Right renal pelvis (tissue), 4 donors: ENCODE results near the gene SLC35F4. TPM values are rescaled to one million over a fixed set of nuclear protein-coding genes. Genes with fewer than 3 reads are reported as not detected.
"Not testable (repeated sequence)": the region's sequence is repeated elsewhere in the genome, so short reads cannot be mapped to it uniquely, and the experiment has no call there.

ENCODE experiments used
- DNase-seq, 4 donors: peaks; one replicate each; pipeline ENCODE4 v3.0.0-alpha.2; 2013; ENCODE audit warnings: low read depth in 4 of 4, low spot score in 3 of 4, missing footprints in 1 of 4
- polyA plus RNA-seq, 4 donors: library from polyadenylated mRNA; unstranded; fragments of 120-200 nt; gene quantifications; one replicate each; pipeline ENCODE4 v1.2.1, GENCODE V29; 2013; ENCODE audit not compliant: insufficient read length in 4 of 4

SLC35F4 gene
- polyA plus RNA-seq, 4 donors, result 2.8 to 3.3 (median 3.2) TPM

- DNase-seq, result no peak
Measured at GRCh38 chr14:57812741-57813140, 53.2 kb downstream of the SLC35F4 start.

DNA sequence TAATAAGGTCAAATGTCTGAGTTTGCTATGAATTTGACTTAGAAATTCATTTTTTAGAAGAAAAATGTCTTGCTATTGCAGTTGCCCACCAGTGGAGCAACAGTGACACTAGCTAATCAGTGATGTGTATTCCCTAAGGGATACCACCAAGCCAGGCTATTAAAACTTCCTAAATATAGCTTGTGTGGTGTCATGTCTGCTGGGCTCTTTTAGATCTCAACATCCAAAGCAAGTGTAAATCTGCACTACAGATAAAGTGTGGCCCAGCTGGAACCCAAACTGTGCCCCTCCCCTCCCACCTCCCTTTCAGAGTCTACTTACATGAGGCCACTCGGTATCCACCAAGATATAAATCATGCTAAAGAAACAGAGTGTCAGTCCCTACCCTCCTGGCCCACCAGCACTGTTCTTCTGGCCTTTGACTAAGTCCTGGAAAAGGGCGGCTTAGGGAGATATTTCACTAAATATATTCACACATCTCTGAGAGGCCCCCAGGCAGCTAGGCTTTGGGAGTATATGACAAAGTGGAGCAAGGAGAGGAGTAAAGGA is 53.8 kb downstream of the SLC35F4 start:
- no peak for DNase-seq

GRCh38 chr14:57809808-57810207 is 56.1 kb downstream of the SLC35F4 start:
- no peak for DNase-seq

DNA sequence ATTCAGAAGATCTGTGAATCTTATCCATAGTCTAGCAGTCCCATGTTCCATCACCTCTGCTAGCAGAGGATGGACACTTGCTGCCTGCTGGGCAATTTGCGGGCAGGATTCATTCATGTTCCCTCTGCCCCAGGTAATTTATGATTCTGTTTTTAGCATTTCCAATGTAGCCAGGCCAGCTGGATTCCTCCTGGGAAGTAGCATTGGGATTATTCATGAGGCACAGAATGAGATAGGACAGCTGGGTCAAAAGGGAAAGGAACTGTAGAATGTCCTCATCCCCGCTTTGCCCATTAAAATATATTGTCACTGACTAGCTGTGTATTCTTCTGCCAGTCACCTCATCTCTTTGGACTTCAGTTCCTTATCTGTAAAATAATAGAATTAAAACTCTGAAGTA is 68.7 kb downstream of the SLC35F4 start:
- no peak for DNase-seq

DNA sequence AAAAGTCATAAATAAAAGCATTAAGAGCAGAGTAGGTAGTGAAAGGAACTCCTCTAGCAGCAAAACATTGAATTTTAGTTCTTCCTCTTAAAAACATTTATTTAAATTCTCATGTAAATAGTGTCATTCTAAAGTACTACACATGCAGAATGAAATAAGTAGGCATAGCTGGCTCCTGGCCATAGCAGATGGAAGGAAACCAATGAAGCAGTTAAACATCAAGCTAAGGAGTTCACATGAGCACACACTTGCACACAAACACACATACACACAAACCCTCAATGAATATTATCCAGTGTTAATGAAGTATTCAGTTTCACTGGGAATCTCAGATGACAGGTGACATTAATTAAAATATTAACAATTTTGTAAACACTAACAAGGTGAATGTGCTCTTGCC is 69.3 kb downstream of the SLC35F4 start:
- DNase-seq, result no peak

DNA sequence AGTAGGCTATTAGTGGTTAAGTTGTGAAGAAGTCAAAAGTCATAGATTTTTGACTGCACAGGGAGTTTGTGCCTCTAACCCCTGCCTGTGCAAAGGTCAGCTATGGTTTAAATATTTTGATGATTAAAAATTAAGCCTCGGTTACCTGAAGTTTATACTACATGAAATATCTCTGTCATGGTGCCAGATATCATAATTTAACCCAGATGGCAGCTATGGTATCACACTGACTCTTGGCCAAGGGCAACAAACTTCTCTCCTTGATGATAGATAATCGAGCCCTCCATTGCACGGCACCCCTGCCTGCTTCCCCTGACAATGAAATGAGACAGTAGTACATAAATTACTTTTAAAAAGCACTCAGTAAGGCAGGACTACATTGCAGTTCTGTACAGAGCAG is 80.8 kb downstream of the SLC35F4 start:
- DNase-seq, result no peak

- no peak for DNase-seq
Measured at GRCh38 chr14:57771801-57772200, 94.1 kb downstream of the SLC35F4 start.

- no peak for DNase-seq
Measured at GRCh38 chr14:57769863-57770523, 95.9 kb downstream of the SLC35F4 start.

GRCh38 chr14:57761800-57762199 is 104.1 kb downstream of the SLC35F4 start:
- no peak for DNase-seq

GRCh38 chr14:57760896-57761295 is 105.0 kb downstream of the SLC35F4 start:
- no peak for DNase-seq

DNA sequence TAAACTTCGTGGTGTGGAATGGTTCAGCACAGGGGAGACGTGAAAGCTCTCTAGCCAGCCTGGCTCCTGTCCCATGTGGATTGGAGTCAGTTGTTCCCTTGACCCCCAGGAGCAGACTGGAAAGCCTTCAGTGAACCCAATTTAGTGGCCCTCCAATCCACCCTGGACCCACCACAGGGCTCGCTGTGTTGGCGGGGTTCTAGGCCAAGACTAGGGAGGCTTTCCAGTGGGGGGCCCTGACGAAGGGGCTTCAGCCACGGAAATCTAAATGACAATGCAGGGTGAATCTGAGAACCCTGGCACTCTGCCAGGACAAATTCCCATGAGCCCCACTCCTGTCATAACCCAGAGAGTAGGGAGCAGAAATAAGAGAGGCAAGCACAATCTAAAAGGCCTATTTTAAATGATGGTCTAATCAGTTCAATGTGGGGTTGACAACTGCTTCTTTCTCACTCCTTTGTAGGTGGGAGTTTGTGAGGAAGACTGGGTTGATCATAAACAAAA is 110.8 kb downstream of the SLC35F4 start:
- DNase-seq, result no peak

DNA sequence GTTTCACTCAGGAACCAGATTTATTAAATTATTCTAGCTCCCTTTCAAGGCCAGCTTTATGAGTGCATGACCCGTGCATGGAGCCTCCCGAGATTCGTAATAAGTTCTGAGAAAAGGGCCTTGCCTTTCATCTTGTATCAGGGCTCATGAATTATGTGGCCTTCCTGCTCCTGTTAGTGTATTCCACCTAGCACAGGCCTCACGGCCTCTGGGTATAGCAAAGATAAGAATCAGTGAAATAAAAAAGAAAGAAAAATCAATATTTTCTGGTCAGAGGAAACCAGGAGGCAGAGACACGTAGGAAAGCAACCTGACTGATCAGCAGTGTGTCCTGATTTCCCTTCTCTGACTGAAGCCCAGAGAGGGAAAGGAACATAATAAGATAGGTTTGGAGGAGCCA is 111.4 kb downstream of the SLC35F4 start:
- no peak for DNase-seq

DNA sequence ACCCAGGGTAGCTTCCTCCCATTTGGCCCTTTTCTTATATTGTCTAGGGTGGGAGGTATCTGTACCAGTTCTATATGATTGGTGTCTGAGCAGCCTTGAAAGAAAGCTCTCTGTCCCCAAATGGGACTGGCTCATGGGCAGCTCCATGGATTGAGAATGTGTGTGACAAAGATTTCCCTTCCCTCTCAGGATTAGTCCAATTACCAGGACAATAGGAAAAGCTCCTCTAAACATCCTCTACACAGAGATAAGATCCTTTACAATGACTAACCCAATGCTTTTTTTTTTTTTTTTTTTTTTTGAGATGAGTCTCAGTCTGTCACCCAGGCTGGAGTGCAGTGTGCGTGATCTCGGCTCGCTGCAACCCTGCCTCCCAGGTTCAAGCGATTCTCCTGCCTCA is 112.1 kb downstream of the SLC35F4 start:
- DNase-seq, result no peak

DNA sequence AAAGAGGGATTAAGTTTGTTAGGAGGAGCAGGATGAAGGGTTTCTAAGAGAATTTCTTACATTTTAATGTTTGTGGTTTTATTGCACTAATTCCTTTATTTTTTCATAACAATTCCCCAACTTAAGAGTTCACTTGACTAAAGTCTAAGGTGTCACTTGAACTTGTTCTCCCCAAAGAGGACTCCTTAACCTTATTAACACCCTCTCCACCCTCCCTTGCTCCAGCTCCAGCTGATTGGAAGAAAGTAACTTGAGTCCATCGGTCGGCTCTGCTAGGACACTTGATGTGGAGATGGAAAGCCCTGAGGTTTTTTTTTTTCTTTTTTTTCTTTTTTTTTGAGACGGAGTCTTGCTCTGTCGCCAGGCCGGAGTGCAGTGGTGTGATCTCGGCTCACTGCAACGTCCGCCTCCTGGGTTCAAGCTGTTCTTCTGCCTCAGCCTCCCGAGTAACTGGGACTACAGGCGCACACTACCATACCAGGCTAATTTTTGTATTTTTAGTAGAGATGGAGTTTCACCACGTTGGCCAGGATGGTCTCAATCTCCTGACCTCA is 113.7 kb downstream of the SLC35F4 start:
- DNase-seq, result not testable (repeated sequence)

GRCh38 chr14:57751400-57751799 is 114.5 kb downstream of the SLC35F4 start:
- DNase-seq, result no peak

GRCh38 chr14:57749267-57749666 is 116.6 kb downstream of the SLC35F4 start:
- no peak for DNase-seq

DNA sequence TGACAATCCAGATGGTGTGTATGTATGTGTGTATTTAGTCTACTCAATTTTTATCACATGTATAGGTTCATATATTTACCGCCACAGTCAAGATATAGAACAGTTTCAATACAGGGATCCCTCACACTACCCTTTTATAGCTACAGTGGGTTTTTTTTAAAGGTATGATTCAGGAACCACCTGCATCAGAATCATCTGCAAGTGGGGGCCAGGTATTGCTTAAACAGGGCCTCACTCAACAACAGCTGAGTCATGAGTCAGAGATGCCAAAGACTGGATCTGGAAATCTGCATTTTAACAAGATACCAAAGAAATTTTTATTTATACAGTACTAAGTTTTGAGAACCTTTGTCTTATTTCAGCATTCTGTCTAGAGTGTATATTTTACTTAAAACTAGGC is 117.6 kb downstream of the SLC35F4 start:
- no peak for DNase-seq

DNA sequence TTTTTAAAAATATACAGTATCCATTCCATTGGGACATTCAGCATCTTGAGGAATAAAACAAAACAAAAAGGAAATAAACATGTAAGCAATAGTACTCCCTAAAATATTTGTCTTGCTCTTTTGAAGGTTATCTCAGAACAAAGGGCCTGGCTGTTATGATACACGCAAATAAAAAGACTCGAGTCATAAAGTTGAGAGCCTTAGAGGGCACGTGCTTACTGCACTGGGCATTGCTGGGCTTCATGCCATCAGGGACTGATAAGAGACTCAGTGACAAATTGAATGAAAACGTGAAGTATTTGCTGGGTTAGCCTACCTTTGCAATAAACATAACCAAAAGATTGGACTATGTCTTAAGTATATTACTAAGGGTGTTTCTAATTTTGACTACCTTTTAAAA is 118.9 kb downstream of the SLC35F4 start:
- DNase-seq, result no peak

- DNase-seq, result no peak
Measured at GRCh38 chr14:57746563-57746962, 119.3 kb downstream of the SLC35F4 start.

DNA sequence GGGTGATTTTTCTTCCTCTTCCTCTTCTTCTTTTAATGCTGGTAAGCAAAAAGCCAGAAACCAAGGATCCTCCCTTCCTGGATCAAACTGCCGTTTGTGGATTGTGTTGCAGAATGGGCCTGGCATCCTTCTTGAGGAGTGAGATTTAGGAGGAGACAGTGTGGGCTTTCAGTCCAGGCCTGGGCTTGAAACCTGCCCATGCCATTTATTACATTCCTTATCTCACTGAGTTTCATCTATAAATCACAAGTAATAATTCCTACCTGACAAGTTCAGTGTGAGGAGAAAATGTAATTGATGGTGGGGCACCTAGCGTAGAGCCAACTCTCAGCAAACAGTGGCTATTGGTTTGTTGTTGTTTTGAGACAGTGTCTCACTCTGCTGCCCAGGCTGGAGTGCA is 126.4 kb downstream of the SLC35F4 start:
- no peak for DNase-seq

DNA sequence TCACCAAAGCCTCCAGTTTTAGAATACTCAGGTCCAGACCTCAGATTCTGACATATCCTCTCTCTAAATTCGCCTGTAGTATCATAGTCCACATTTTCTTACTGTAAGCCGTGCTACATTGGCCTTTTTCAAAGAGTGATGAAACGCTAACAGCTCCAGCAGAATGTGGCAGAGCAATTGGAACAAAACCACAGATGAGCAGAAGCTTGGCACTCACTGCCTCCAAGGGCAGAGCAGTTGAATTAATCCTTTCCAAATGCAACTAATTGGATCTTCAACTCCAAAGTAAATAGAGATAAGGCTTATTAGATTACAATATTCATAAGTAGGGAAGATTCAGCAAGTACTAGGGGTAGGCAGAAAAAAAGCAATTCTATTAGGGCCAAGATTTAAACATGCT is 128.3 kb downstream of the SLC35F4 start:
- no peak for DNase-seq

DNA sequence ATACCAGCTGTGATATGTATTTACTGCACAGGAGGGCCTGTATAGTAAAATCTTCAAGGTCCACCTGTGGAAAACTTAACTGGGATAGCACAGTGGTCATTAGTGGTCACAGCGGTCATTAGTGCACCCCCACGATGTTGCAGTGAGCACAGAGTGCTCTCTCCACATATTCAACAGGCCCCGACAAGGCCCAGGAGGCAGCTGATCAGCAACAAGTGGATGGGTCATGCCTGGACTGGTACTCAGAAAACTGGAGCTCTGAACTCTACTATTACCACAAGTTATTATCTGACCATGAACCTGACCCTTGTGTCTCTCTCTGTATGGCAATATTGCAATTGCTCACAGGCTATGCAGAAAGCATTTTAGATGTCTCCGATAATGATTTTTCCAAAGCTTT is 129.5 kb downstream of the SLC35F4 start:
- DNase-seq, result no peak
